AG08395 (cell line): ENCODE results near the gene FYN.
"Not testable (repeated sequence)": the region's sequence is repeated elsewhere in the genome, so short reads cannot be mapped to it uniquely, and the experiment has no call there.

Experiments
- DNase-seq: peaks from one replicate; pipeline ENCODE4 v3.0.0; 2012; ENCODE audit warnings: mixed read lengths, low spot score

FYN gene

GRCh38 chr6:111789598-111789997, 83.7 kb downstream of the FYN start:
- DNase-seq: peak; percentile 16

- DNase-seq: no peak
Observed at GRCh38 chr6:111788379-111789276, 84.6 kb downstream of the FYN start.

GRCh38 chr6:111786151-111786550, 87.1 kb downstream of the FYN start:
- DNase-seq: not testable (repeated sequence)

GRCh38 chr6:111784433-111784832, 88.8 kb downstream of the FYN start:
- DNase-seq: no peak

GRCh38 chr6:111782887-111783466, 90.3 kb downstream of the FYN start:
- DNase-seq: no peak

- DNase-seq: no peak
Observed at GRCh38 chr6:111782192-111782809, 91.0 kb downstream of the FYN start.

GRCh38 chr6:111781041-111781708, 92.1 kb downstream of the FYN start:
- DNase-seq: peak; percentile 41

GRCh38 chr6:111780393-111780792, 92.9 kb downstream of the FYN start:
- peak; percentile 45 for DNase-seq

GRCh38 chr6:111779660-111780059, 93.6 kb downstream of the FYN start:
- no peak for DNase-seq

GRCh38 chr6:111779031-111779430, 94.2 kb downstream of the FYN start:
- DNase-seq: no peak

GRCh38 chr6:111777357-111777756, 95.9 kb downstream of the FYN start:
- DNase-seq: peak; percentile 17

- DNase-seq: peak; percentile 21
Observed at GRCh38 chr6:111776236-111777221, 96.7 kb downstream of the FYN start.

GRCh38 chr6:111775145-111775922, 97.9 kb downstream of the FYN start:
- peak; percentile 17 for DNase-seq

GRCh38 chr6:111774346-111774703, 98.9 kb downstream of the FYN start:
- peak; percentile 22 for DNase-seq

- no peak for DNase-seq
Observed at GRCh38 chr6:111773501-111774345, 99.5 kb downstream of the FYN start.

- DNase-seq: no peak
Observed at GRCh38 chr6:111772381-111772780, 100.9 kb downstream of the FYN start.

GRCh38 chr6:111771629-111772028, 101.6 kb downstream of the FYN start:
- DNase-seq: no peak

- DNase-seq: no peak
Observed at GRCh38 chr6:111771094-111771432, 102.2 kb downstream of the FYN start.

GRCh38 chr6:111770263-111771093, 102.8 kb downstream of the FYN start:
- DNase-seq: no peak
